ENCODE results near the gene TMEM87A.

DNA sequence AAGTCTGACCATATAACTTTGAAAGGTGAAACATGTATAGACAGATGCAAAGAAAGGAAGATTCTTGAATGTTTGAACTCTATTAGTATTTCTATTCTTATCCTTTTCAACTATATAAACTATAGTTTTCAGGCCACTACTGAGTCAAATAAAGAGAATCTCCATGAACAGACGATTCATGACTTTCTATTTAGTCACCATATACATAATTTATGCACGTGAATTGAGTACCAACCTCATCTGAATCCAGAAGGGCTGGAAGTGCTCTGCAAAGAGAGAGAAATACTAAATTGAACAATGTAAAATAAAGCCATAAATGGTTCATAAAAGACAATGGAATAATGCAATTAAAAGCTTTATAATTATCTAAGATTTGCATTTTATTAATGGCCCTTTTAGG lies 55.7 kb downstream of the TMEM87A start:
- TF ChIP-seq, protein P1, sequence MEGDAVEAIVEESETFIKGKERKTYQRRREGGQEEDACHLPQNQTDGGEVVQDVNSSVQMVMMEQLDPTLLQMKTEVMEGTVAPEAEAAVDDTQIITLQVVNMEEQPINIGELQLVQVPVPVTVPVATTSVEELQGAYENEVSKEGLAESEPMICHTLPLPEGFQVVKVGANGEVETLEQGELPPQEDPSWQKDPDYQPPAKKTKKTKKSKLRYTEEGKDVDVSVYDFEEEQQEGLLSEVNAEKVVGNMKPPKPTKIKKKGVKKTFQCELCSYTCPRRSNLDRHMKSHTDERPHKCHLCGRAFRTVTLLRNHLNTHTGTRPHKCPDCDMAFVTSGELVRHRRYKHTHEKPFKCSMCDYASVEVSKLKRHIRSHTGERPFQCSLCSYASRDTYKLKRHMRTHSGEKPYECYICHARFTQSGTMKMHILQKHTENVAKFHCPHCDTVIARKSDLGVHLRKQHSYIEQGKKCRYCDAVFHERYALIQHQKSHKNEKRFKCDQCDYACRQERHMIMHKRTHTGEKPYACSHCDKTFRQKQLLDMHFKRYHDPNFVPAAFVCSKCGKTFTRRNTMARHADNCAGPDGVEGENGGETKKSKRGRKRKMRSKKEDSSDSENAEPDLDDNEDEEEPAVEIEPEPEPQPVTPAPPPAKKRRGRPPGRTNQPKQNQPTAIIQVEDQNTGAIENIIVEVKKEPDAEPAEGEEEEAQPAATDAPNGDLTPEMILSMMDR (IDR thresholded peaks at IDR 0.05): no peak
- TF ChIP-seq POLR2AphosphoS5 (IDR thresholded peaks at IDR 0.05; ENCODE audit: insufficient read depth in 1 of 2, low read depth in 1 of 2) (no peak), POLR2A (IDR thresholded peaks at IDR 0.05) (no peak)

All from vagina (tissue), 2 donors.